ENCODE measurements around the gene CEP126.

GRCh38 chr11:101975734-101976133, 60.9 kb downstream of the CEP126 start:
- no peak for TF ChIP-seq POLR2A (IDR thresholded peaks at IDR 0.05)
- TF ChIP-seq, protein P1, sequence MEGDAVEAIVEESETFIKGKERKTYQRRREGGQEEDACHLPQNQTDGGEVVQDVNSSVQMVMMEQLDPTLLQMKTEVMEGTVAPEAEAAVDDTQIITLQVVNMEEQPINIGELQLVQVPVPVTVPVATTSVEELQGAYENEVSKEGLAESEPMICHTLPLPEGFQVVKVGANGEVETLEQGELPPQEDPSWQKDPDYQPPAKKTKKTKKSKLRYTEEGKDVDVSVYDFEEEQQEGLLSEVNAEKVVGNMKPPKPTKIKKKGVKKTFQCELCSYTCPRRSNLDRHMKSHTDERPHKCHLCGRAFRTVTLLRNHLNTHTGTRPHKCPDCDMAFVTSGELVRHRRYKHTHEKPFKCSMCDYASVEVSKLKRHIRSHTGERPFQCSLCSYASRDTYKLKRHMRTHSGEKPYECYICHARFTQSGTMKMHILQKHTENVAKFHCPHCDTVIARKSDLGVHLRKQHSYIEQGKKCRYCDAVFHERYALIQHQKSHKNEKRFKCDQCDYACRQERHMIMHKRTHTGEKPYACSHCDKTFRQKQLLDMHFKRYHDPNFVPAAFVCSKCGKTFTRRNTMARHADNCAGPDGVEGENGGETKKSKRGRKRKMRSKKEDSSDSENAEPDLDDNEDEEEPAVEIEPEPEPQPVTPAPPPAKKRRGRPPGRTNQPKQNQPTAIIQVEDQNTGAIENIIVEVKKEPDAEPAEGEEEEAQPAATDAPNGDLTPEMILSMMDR (IDR thresholded peaks at IDR 0.05) = no peak

Measured in uterus (tissue), 2 donors.